HCT116 (cell line): Measurements from ENCODE around the gene GALK1. TPM values are rescaled to one million over a fixed set of nuclear protein-coding genes. Genes with fewer than 3 reads are reported as not detected.

Experiments
- ATAC-seq: fragments of 200-7000 bp; cut with Tn5 transposase; 2 replicates; pipeline ENCODE4 v1.9.1; 2020; ENCODE audit warnings: mild to moderate bottlenecking, moderate library complexity
- BruUV-seq: library from RNA; stranded (reverse); fragments of 400-500 nt; replicated peaks from 2 replicates; lab custom pipeline; 2021; lab: Mats Ljungman, UMichigan
- CTCF ChIA-PET: fragments of 300-600 bp; sonication (Branson Sonifier 250); formaldehyde crosslinking; loops from one replicate; lab custom pipeline; 2021; ENCODE audit warnings: antibody characterized with exemption; lab: Charles Lee
- POLR2A ChIA-PET: fragments of 300-600, 350-600 bp; sonication (Branson Sonifier 250); formaldehyde crosslinking; loops from one replicate; lab custom pipeline; 2021; ENCODE audit warnings: antibody characterized with exemption; lab: Charles Lee
- RAD21 ChIA-PET, 2 experiments: fragments of 300-600 bp; sonication (Branson Sonifier 250); formaldehyde crosslinking; loops; one replicate each; lab custom pipeline; 2023; ENCODE audit warnings: low total read pairs in 2 of 2; ENCODE audit not compliant: uncharacterized antibody in 2 of 2, unreplicated experiment in 2 of 2, low non-redundant PET in 1 of 2; lab: Charles Lee
- DNase-seq: peaks from one replicate; pipeline ENCODE4 v3.0.0-alpha.2; 2010; ENCODE audit warnings: low read depth, low spot score
- H2AFZ ChIP-seq: fragments of 200-600 bp; shearing (Covaris generic), sonication (generic); 2 replicates; pipeline ENCODE4 v1.6.1; 2017; ENCODE audit warnings: low read depth, mixed run types, mixed read lengths, antibody characterized with exemption, low read length; ENCODE audit not compliant: poor library complexity, severe bottlenecking
- H3K27ac ChIP-seq: 2 replicates; pipeline ENCODE4 v1.5.1; 2012; ENCODE audit warnings: low read depth, low read length
- H3K27me3 ChIP-seq: fragments of 200-600 bp; sonication (generic); 2 replicates; pipeline ENCODE4 v1.6.1; 2016; ENCODE audit warnings: mixed run types, low read length, mixed read lengths; ENCODE audit not compliant: insufficient read depth
- H3K36me3 ChIP-seq, 2 experiments: fragments of 200-500 bp in 1 of 2; fragments of 200-600 bp in 1 of 2; sonication (Bioruptor generic) in 1 of 2; sonication (generic) in 1 of 2; 2 replicates each; pipeline versions ENCODE4 v1.5.1 to v1.6.1; 2014 to 2016; ENCODE audit warnings: low read length in 2 of 2, inconsistent platforms in 1 of 2, mixed read lengths in 1 of 2, mixed run types in 1 of 2; ENCODE audit not compliant: insufficient read depth in 2 of 2, control insufficient read depth in 1 of 2
- H3K4me1 ChIP-seq, 2 experiments: fragments of 200-600 bp in 1 of 2; sonication (generic) in 1 of 2; 2 replicates each; pipeline versions ENCODE4 v1.5.1 to v1.6.1; 2012 to 2017; ENCODE audit warnings: low read length in 2 of 2, inconsistent platforms in 1 of 2, mild to moderate bottlenecking in 1 of 2, mixed read lengths in 1 of 2, mixed run types in 1 of 2, moderate library complexity in 1 of 2; ENCODE audit not compliant: insufficient read depth in 2 of 2, control insufficient read depth in 1 of 2
- H3K4me2 ChIP-seq: fragments of 200-600 bp; sonication (generic); 2 replicates; pipeline ENCODE4 v1.6.1; 2017; ENCODE audit warnings: mixed run types, low read length, mixed read lengths
- H3K4me3 ChIP-seq, 2 experiments: fragments of 200-600 bp in 1 of 2; sonication (generic) in 1 of 2; replicated peaks in 1 of 2; 2 replicates each; pipeline ENCODE4 v1.5.1; 2011 to 2016; ENCODE audit warnings: low read length in 2 of 2, control low read depth in 1 of 2, low read depth in 1 of 2, mild to moderate bottlenecking in 1 of 2, mixed read lengths in 1 of 2, mixed run types in 1 of 2
- H3K79me2 ChIP-seq: fragments of 200-600 bp; sonication (generic); 2 replicates; pipeline ENCODE4 v1.6.1; 2017; ENCODE audit warnings: mild to moderate bottlenecking, mixed run types, low read length, moderate library complexity, mixed read lengths; ENCODE audit not compliant: insufficient read depth
- H3K9ac ChIP-seq: fragments of 200-600 bp; sonication (generic); 2 replicates; pipeline ENCODE4 v1.6.1; 2016; ENCODE audit warnings: low read length, mixed read lengths
- H3K9me2 ChIP-seq: fragments of 200-600 bp; sonication (generic), shearing (Covaris generic); 2 replicates; pipeline ENCODE4 v1.6.1; 2017; ENCODE audit warnings: mixed run types, mild to moderate bottlenecking, moderate library complexity; ENCODE audit not compliant: insufficient read depth
- H3K9me3 ChIP-seq, 2 experiments: fragments of 200-500 bp in 1 of 2; fragments of 200-600 bp in 1 of 2; sonication (Bioruptor generic) in 1 of 2; sonication (generic) in 1 of 2; 2 replicates each; pipeline ENCODE4 v1.6.1; 2014 to 2017; ENCODE audit warnings: low read length in 2 of 2, mixed read lengths in 2 of 2, inconsistent platforms in 1 of 2, low read depth in 1 of 2, mild to moderate bottlenecking in 1 of 2, mixed run types in 1 of 2, moderate library complexity in 1 of 2; ENCODE audit not compliant: control insufficient read depth in 1 of 2, insufficient read depth in 1 of 2
- H4K20me1 ChIP-seq: fragments of 200-600 bp; sonication (generic), shearing (Covaris generic); 2 replicates; pipeline ENCODE4 v1.6.1; 2017; ENCODE audit warnings: mixed run types, mild to moderate bottlenecking, moderate library complexity; ENCODE audit not compliant: insufficient read depth
- CTCF ChIP-seq, 3 experiments: fragments of 200-600 bp in 1 of 3; sonication (generic) in 1 of 3; IDR thresholded peaks in 2 of 3; conservative IDR thresholded peaks in 1 of 3; 2 replicates each; pipeline ENCODE4 v1.5.1; 2012 to 2017; ENCODE audit warnings: low read depth in 2 of 3, low read length in 2 of 3, antibody characterized with exemption in 1 of 3, borderline replicate concordance in 1 of 3, control low read depth in 1 of 3, mild to moderate bottlenecking in 1 of 3, mixed read lengths in 1 of 3, mixed run types in 1 of 3, moderate library complexity in 1 of 3; ENCODE audit not compliant: insufficient read depth in 1 of 3
- EZH2 ChIP-seq: fragments of 200-600 bp; sonication (generic); IDR thresholded peaks from 2 replicates; pipeline ENCODE4 v1.6.1; 2017; ENCODE audit warnings: antibody characterized with exemption, mixed run types
- POLR2A ChIP-seq: IDR thresholded peaks from 2 replicates; pipeline ENCODE4 v1.7.0; 2011; ENCODE audit warnings: borderline replicate concordance; ENCODE audit not compliant: insufficient read depth, insufficient read length; ENCODE audit errors: extremely low read depth
- intact Hi-C: fragments of 100-400 bp; cut with micrococcal nuclease; formaldehyde crosslinking; loops from 2 replicates; pipeline ENCODE4 v1.10.0; 2022
- total RNA-seq: library from RNA; stranded (reverse); gene quantifications from one replicate; pipeline ENCODE4 v1.2.1, GENCODE V29; 2021; ENCODE audit not compliant: unreplicated experiment

Gene GALK1
- total RNA-seq, 1 experiment from 2014 or later: 57.8 TPM

- Histone ChIP-seq H3K4me3 (no peak overlapping the region), H4K20me1 (peaks cover 18% of the 10 kb centered on the region), H3K27me3 (no peaks in the 10 kb centered on the region), H3K4me1 (peaks cover 9 to 35% of the 10 kb centered on the region in 2 experiments), H3K9me3 (no peaks in the 10 kb centered on the region), H3K4me2 (no peak overlapping the region), H3K9me2 (no peaks in the 10 kb centered on the region), H3K27ac (no peak overlapping the region), H3K79me2 (peaks cover 14% of the 10 kb centered on the region), H2AFZ (no peak overlapping the region), H3K9ac (no peak overlapping the region), H3K36me3 (peaks cover 12 to 21% of the 10 kb centered on the region in 2 experiments)
- POLR2A ChIA-PET: interaction anchor here (0.6 to 1.4 kb wide), 4 partner anchors 8 to 661 kb away, joined by 3 to 5 read pairs (median 3); partner anchors contain the start of gene GALK1
- ATAC-seq: no peak
- CTCF ChIA-PET: interaction anchor here (0.8 to 3.7 kb wide), 9 partner anchors 8 to 227 kb away, joined by 3 to 23 read pairs (median 3); partner anchors contain the start of genes CDK3, GALK1 and SMIM5
- RAD21 ChIA-PET: interaction anchor here in 1 of 2 experiments (0.8 kb wide), 1 partner anchor 154 kb away, joined by 3 read pairs; no protein-coding TSS in a partner anchor
- TF ChIP-seq EZH2 (no peak), CTCF (IDR thresholded peaks at IDR 0.05 in 2 of 3, conservative IDR thresholded peaks at IDR 0.05 in 1 of 3; ENCODE audit: borderline replicate concordance in 1 of 3, insufficient read depth in 1 of 3, low read depth in 2 of 3, low read length in 2 of 3) (peak in 2 of 3 experiments; percentile 7 to 40; a peak in 1 of 6 replicates), POLR2A (no peak)
- no peak for DNase-seq
- BruUV-seq: no TSS peak
- intact Hi-C loops: no loop called here
Measured at GRCh38 chr17:75773121-75773807, 8.3 kb upstream of the GALK1 start.
